CD4-positive, alpha-beta T cell treated with Interferon gamma for 1 hour (primary cell): Measurements from ENCODE around the gene TMEM108.

Source experiments
- DNase-seq: peaks from one replicate; pipeline ENCODE4 v3.0.0-alpha.2; 2020

The TMEM108 gene

GRCh38 chr3:133168025-133168401 is 129.8 kb downstream of the TMEM108 start:
- DNase-seq: no peak

DNA sequence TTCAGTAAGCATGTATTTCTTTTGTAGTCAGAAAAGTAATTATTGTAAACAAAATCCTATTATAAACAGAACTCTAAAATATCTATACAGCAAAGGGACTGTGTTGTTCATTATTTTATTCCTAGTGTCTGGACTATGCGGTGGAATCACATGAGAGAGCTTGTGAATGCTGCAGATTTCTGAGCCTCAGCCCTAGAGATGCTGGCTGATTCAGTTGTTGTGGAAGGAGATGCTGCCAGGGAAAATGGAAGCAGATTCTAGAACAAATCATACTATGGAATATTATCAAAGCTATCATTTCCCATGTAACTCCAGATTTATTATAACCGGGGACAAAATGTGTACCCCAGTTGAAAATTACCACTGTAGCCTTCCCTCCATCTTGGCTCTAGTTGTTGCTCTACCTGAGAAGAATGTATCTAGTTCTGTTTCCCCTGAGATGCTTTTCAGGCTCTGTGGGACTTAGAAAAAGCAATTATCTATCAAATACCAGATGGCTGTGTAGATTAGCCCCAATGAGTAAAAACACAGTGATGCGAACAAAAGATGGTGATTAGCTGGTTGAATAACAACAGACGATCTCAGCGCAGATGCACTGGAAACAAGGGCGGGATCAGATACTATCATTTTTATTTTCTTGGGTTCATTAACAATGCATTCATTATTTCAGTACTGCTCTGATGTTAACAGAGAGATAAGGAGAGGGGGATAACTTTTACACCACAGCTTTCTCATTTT is 131.3 kb downstream of the TMEM108 start:
- DNase-seq: no peak

GRCh38 chr3:133171831-133172230 is 133.6 kb downstream of the TMEM108 start:
- no peak for DNase-seq

GRCh38 chr3:133181392-133182150 is 143.4 kb downstream of the TMEM108 start:
- no peak for DNase-seq

DNA sequence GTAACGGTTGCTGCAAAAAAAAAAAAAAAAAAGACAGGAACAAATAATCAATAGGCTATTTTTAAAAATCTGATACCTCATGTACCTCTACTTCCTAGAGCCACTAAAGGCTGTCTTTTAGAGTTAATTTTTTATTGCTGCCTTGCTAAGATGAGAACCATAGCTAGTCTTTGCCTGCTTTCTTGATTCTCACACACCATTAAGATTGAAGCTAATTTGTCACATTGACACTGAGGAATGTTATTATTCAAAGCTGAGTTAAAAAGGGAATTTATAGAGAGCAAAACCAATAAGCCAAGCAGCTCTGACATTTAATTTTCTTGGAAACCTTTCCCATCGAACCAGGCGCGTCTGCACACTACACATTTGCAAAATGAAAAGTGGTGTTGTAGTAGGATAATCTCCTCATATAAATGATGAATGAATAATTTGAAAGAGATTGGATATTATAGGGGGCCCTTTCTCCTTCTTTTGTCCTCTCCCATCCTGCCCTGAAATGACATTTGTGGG is 149.7 kb downstream of the TMEM108 start:
- DNase-seq: no peak

GRCh38 chr3:133188996-133189395 is 150.8 kb downstream of the TMEM108 start:
- no peak for DNase-seq

- no peak for DNase-seq
These were observed 151.7 kb downstream of the TMEM108 start for GRCh38 chr3:133189893-133190292.

DNA sequence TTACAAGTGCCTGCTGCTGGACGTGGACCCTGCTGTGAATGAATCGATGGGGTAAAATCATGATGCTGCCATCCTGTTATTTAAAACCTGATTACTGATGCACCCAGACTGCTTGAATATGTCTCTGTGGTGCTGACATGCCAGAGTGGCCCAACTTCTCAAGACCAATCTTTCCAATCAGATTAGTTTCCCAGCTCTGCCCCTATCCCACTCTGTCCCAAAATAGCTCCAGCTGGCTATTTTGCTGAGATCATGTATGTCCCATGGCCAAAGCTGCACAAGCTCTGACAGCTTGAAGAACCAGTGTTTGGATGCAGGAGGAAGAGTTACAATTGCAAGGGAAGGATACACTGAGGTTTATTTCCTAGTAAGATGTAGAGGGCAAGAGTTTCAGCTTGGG is 153.6 kb downstream of the TMEM108 start:
- no peak for DNase-seq

DNA sequence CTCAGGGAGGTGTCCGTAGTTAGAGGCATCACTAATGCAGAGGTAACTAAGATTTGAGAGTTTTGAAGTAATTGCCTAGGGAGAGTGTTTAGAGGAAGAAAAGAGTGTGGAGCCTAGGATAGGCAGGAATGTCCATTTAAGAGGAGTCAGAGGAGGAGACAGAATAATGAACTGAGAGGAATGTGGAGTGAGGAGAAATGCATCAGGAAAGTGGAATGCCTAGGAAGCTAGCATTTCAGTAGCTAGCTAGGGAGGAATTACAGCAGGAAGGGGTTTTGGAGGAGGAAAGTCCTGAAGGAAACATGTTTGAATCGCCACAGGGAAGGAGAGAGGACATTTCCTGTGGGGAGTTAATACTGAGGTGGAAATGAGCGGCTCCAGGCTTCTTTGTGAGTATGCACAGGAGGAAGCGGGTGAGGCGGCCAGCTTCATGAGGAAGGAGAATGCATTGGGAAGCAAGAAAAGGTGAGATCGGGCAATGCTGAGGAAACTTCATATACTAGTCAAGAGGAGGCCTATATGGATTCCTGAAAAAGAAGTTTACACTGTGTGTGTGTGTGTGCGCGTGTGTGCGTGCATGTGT is 154.3 kb downstream of the TMEM108 start:
- no peak for DNase-seq

GRCh38 chr3:133192967-133193366 is 154.8 kb downstream of the TMEM108 start:
- DNase-seq: no peak

GRCh38 chr3:133196527-133196926 is 158.3 kb downstream of the TMEM108 start:
- DNase-seq: no peak

GRCh38 chr3:133197619-133198018 is 159.4 kb downstream of the TMEM108 start:
- no peak for DNase-seq

DNA sequence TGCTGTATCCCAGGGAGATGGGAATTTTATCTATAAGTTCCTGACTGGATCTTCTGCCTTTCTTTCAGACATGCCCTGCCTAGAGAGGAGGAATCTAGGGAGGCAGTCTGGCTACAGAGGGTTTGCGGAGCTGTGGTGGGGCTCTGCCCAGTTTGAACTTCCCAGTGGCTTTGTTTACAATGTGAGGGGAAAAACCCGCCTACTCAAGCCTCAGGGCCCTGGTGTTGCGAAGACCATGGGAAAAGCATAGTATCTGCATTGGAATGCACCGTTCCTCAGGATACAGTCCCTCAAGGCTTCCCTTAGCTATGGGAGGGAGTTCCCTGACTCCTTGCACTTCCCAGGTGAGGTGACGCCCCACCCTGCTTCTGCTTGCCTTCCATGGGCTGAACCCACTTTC is 168.7 kb downstream of the TMEM108 start:
- no peak for DNase-seq

DNA sequence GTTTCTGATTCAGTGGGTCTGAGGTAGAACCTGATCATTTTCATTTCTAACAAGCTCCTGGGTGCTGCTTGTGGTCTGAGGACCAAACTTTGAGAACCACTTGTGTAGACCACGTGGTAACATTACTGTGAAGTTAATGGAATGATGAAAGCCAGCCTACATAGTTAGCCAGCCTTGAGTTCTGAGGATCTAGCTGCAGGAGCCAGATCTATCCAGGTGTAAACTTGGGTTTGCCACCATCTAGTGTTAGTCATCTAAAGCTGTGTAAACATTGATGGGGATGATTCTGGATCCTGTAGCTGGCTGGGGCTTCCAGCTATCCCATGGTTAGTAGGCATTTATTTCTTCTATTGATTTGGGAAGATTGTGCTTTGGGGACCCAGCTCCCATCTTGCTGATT is 170.0 kb downstream of the TMEM108 start:
- DNase-seq: no peak

DNA sequence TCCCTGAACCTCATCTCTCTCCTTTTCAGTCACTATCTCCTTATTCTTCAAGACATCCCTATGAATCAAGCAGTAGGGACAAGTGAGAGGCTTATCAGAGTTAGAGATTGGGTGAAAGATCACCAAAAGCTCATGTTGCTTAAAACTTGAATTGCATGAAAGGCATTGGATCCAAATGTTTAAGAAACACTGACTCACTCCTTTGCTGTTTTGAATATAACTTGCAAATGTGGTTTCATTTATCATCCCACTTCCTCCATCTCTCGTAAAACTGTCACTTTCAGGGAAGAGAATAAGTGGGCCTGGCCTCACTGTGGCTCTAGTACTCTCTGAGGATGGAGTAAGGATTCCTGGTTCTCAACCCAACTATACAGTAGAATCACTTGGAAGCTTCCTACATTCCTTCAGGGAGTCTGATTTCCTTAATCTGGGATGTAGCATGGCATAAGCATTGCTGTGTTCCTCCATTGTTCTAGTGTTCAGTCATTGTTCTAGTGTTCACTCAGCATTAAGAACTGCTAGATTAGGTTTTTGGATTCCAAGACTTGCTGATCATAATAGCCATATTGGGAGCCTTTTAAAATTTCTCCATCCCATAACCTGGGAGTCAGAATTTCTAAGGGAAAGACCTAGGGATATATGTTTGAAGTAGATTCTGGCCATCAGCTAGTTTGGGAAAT is 171.8 kb downstream of the TMEM108 start:
- no peak for DNase-seq

- DNase-seq: no peak
These were observed 172.5 kb downstream of the TMEM108 start for GRCh38 chr3:133210656-133211055.

DNA sequence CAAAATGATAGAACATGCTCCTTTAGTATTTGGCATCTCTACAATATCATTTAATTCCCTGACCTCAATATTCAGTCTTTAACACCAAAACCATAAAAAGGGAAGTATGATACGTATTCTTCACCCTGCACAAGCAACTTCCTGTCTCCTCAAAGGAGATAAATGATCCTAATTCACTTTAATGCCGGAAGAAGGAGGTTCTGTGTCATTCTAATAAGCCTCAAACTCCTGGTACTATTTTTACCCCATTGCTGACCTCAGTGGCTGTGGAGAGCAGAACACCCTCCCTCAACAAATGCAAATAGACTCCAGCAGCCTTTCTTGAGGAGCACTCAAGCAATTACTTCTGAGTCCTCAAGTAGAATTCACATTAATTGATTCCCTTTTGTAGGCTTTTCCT is 173.3 kb downstream of the TMEM108 start:
- no peak for DNase-seq

DNA sequence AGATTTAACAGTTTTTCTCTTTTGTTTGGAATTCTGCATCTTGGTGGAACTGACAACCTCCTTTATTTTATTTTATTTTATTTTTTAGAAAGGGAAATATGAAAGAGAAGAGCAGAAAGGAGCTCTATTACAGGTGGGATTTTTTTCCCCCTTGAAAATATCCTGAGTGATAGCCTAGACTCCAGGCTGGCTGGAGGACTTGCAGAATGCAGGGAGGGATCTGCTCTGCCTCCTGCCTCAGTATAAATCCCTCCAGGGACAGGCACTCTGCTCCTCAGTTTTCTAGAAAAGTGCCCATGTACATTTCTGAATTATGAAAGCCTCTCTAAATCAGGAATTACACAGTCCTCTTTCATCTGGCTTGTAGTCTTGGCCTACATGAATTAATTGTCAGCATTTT is 173.7 kb downstream of the TMEM108 start:
- DNase-seq: no peak

DNA sequence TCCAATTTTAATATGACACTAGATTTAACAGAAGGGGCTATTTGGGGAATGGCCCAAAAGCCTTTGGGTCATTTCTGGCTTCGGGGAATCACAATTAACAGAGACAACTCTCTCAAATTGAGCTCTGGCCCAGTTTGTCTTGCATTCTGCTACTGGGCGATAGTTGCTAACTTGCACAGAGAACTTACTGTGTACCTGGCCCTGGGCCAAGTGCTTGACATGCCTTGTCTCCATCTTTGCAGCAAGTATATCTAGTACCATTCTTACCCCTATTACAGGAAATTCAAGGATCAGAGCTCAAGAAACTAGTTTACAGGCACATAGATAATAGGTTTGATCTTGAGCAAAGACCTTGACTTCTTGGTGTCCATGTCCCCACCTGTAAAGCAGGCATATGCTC is 175.7 kb downstream of the TMEM108 start:
- DNase-seq: no peak

- no peak for DNase-seq
These were observed 189.6 kb downstream of the TMEM108 start for GRCh38 chr3:133227813-133228212.

- DNase-seq: no peak
These were observed 192.0 kb downstream of the TMEM108 start for GRCh38 chr3:133230195-133230594.

DNA sequence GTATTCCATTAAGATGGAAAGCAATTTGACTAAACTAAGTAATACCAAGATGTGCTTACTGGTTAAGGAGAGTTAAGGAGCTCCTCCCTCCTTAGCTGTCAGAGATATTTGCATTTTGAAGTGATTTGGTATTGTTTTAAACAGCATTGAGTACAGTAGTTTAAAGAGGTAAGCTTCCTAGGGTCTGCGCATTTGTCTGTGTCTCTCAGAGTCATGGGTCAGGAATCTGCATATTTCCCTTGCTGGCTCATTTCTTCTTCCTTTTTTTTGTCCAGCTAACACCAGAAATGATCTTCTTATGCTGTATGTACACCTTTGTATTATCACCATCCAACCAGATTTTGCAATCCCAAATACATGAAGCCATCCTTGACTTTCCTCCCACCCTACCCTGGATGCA is 198.7 kb downstream of the TMEM108 start:
- DNase-seq: no peak

- DNase-seq: no peak
These were observed 199.2 kb downstream of the TMEM108 start for GRCh38 chr3:133237380-133237779.
